ENCODE results near the gene RNF151. TPM values are rescaled to one million over a fixed set of nuclear protein-coding genes. Genes with fewer than 3 reads are reported as not detected.
A peak's percentile ranks its signal among the peaks of the same experiment; 100 is the strongest.

The RNF151 gene
- total RNA-seq, 1 donor from 2014 or later, result not detected

- TF ChIP-seq, protein P1, sequence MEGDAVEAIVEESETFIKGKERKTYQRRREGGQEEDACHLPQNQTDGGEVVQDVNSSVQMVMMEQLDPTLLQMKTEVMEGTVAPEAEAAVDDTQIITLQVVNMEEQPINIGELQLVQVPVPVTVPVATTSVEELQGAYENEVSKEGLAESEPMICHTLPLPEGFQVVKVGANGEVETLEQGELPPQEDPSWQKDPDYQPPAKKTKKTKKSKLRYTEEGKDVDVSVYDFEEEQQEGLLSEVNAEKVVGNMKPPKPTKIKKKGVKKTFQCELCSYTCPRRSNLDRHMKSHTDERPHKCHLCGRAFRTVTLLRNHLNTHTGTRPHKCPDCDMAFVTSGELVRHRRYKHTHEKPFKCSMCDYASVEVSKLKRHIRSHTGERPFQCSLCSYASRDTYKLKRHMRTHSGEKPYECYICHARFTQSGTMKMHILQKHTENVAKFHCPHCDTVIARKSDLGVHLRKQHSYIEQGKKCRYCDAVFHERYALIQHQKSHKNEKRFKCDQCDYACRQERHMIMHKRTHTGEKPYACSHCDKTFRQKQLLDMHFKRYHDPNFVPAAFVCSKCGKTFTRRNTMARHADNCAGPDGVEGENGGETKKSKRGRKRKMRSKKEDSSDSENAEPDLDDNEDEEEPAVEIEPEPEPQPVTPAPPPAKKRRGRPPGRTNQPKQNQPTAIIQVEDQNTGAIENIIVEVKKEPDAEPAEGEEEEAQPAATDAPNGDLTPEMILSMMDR (IDR thresholded peaks at IDR 0.05; ENCODE audit: partially characterized antibody, unreplicated experiment), result no peak
- H3K27ac Mint-ChIP-seq (ENCODE audit: unreplicated experiment), result peak within 1 kb of the TSS; percentile 17
- peaks cover 3% of the 10 kb centered on the region for H3K9me3 Mint-ChIP-seq (ENCODE audit: unreplicated experiment)
- H3K27me3 Mint-ChIP-seq (ENCODE audit: unreplicated experiment), result peaks cover 4% of the 10 kb centered on the region
- DNase-seq, result peak; percentile 100
- peak within 1 kb of the TSS; percentile 82 for H3K4me3 Mint-ChIP-seq (ENCODE audit: unreplicated experiment)
- no peaks in the 10 kb centered on the region for H3K36me3 Mint-ChIP-seq (ENCODE audit: unreplicated experiment)
- H3K4me1 Mint-ChIP-seq (ENCODE audit: low read depth, unreplicated experiment), result peaks cover 10% of the 10 kb centered on the region
Measured at GRCh38 chr16:1942810-1943726, 23.6 kb upstream of the RNF151 start, which contains the start of gene MSRB1. Gene MSRB1, minus strand, starts transcription at chr16:1943199. Its CDS starts 43 bp downstream, at chr16:1943156.

DNA sequence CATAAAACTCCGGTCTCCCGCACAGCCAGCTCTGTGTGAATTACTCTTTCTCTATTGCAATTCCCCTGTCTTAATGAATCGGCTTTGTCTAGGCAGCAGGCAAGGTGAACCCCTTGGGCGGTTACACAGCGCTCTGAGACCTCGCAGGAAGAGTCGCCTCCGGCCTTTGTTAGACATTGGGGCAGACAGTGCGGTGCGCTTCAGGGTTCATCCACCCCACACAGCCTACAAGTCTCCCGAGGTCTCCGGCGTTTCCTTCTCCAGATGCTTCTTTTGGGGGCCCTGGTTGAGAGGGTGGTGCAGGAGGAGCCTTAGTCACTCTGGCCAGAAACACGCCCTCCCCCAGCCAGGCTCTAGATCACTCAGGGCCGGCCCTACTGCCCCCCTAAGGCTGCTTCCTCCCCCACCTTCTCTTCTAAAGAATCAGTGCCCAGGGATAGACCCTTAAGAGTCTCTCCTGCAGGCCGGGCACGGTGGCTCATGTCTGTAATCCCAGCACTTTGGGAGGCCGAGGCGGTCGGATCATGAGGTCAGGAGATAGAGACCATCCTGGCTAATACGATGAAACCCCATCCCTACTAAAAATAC lies 21.9 kb upstream of the RNF151 start:
- TF ChIP-seq, protein P1 (IDR thresholded peaks at IDR 0.05; ENCODE audit: partially characterized antibody, unreplicated experiment), result no peak

GRCh38 chr16:1945559-1946391 lies 20.9 kb upstream of the RNF151 start:
- Mint-ChIP-seq H3K27ac (ENCODE audit: unreplicated experiment) (no peak overlapping the region), H3K9me3 (ENCODE audit: unreplicated experiment) (peaks cover 3% of the 10 kb centered on the region), H3K27me3 (ENCODE audit: unreplicated experiment) (peaks cover 4% of the 10 kb centered on the region), H3K4me1 (ENCODE audit: low read depth, unreplicated experiment) (peaks cover 10% of the 10 kb centered on the region), H3K4me3 (ENCODE audit: unreplicated experiment) (no peak overlapping the region), H3K36me3 (ENCODE audit: unreplicated experiment) (no peaks in the 10 kb centered on the region)
- no peak for DNase-seq
- TF ChIP-seq, protein P1 (IDR thresholded peaks at IDR 0.05; ENCODE audit: partially characterized antibody, unreplicated experiment), result no peak

More for the DNA sequence above, 21.9 kb upstream of the RNF151 start:
- Mint-ChIP-seq H3K27me3 (ENCODE audit: unreplicated experiment) (peaks cover 4% of the 10 kb centered on the region), H3K27ac (ENCODE audit: unreplicated experiment) (no peak overlapping the region), H3K36me3 (ENCODE audit: unreplicated experiment) (no peaks in the 10 kb centered on the region), H3K9me3 (ENCODE audit: unreplicated experiment) (peaks cover 3% of the 10 kb centered on the region), H3K4me1 (ENCODE audit: low read depth, unreplicated experiment) (peaks cover 10% of the 10 kb centered on the region), H3K4me3 (ENCODE audit: unreplicated experiment) (no peak overlapping the region)
- no peak for DNase-seq

- H3K27me3 Mint-ChIP-seq (ENCODE audit: unreplicated experiment), result peaks cover 3% of the 10 kb centered on the region
- no peak overlapping the region for H3K27ac Mint-ChIP-seq (ENCODE audit: unreplicated experiment)
- H3K9me3 Mint-ChIP-seq (ENCODE audit: unreplicated experiment), result peaks cover 3% of the 10 kb centered on the region
- H3K4me3 Mint-ChIP-seq (ENCODE audit: unreplicated experiment), result no peak overlapping the region
- TF ChIP-seq, protein P1 (IDR thresholded peaks at IDR 0.05; ENCODE audit: partially characterized antibody, unreplicated experiment), result no peak
- no peak for DNase-seq
- H3K36me3 Mint-ChIP-seq (ENCODE audit: unreplicated experiment), result no peaks in the 10 kb centered on the region
- peaks cover 4% of the 10 kb centered on the region for H3K4me1 Mint-ChIP-seq (ENCODE audit: low read depth, unreplicated experiment)
Measured at GRCh38 chr16:1946495-1947368, 19.9 kb upstream of the RNF151 start.
